MCF 10A (cell line): Measurements from ENCODE around the gene PUS10. TPM values are rescaled to one million over a fixed set of nuclear protein-coding genes. Genes with fewer than 3 reads are reported as not detected.

ENCODE experiments used
- BruUV-seq: library from RNA; stranded (reverse); fragments of 400-500 nt; replicated peaks from 2 replicates; lab custom pipeline; 2021; lab: Mats Ljungman, UMichigan
- CTCF ChIA-PET: fragments of 300-600 bp; sonication (Branson Sonifier 250); formaldehyde crosslinking; extraction: SDS; loops from one replicate; lab custom pipeline; 2021; ENCODE audit warnings: antibody characterized with exemption, inconsistent platforms; lab: Yijun Ruan, JAX
- POLR2A ChIA-PET: fragments of 300-600, 350-650 bp; sonication (Branson Sonifier 250); formaldehyde crosslinking; extraction: SDS; loops from one replicate; lab custom pipeline; 2020; ENCODE audit warnings: antibody characterized with exemption, inconsistent platforms; lab: Yijun Ruan, JAX
- DNase-seq: peaks from one replicate; pipeline ENCODE4 v3.0.0-alpha.2; 2018; ENCODE audit not compliant: unreplicated experiment
- H3K27ac Mint-ChIP-seq: one replicate; pipeline ENCODE4 v1.8.0; 2022; ENCODE audit warnings: mild to moderate bottlenecking, low read depth, mixed read lengths; ENCODE audit not compliant: unreplicated experiment
- H3K27me3 Mint-ChIP-seq: one replicate; pipeline ENCODE4 v1.8.0; 2022; ENCODE audit warnings: mixed read lengths; ENCODE audit not compliant: insufficient read depth, unreplicated experiment
- H3K36me3 Mint-ChIP-seq: one replicate; pipeline ENCODE4 v1.8.0; 2022; ENCODE audit warnings: mild to moderate bottlenecking, moderate library complexity, mixed read lengths; ENCODE audit not compliant: insufficient read depth, unreplicated experiment
- H3K4me1 Mint-ChIP-seq: one replicate; pipeline ENCODE4 v1.8.0; 2022; ENCODE audit warnings: mixed read lengths; ENCODE audit not compliant: insufficient read depth, unreplicated experiment
- H3K4me3 Mint-ChIP-seq: one replicate; pipeline ENCODE4 v1.8.0; 2022; ENCODE audit warnings: mild to moderate bottlenecking, moderate library complexity, mixed read lengths; ENCODE audit not compliant: unreplicated experiment
- H3K9me3 Mint-ChIP-seq: one replicate; pipeline ENCODE4 v1.8.0; 2022; ENCODE audit warnings: mixed read lengths; ENCODE audit not compliant: unreplicated experiment
- CTCF ChIP-seq: fragments of 200-600 bp; IDR thresholded peaks from one replicate; pipeline ENCODE4 v1.8.0; 2022; ENCODE audit warnings: antibody characterized with exemption, mild to moderate bottlenecking; ENCODE audit not compliant: unreplicated experiment
- intact Hi-C: fragments of 100-400 bp; cut with micrococcal nuclease; formaldehyde crosslinking; loops from 2 replicates; pipeline ENCODE4 v1.14.1; 2022
- total RNA-seq: library from RNA; stranded (reverse); gene quantifications from 2 replicates; pipeline ENCODE4 v1.2.3, GENCODE V29; 2022

Gene PUS10
- total RNA-seq, 1 experiment from 2014 or later, result 5.0 TPM

- Mint-ChIP-seq H3K27me3 (no peaks in the 10 kb centered on the region), H3K27ac (peak overlapping the region; percentile 93), H3K36me3 (peaks cover 23% of the 10 kb centered on the region), H3K4me3 (no peak overlapping the region), H3K4me1 (peaks cover 21% of the 10 kb centered on the region), H3K9me3 (no peaks in the 10 kb centered on the region)
- ChIA-PET CTCF (interaction anchor here (0.6 to 1.4 kb wide), 3 partner anchors 10 to 1743 kb away, joined by 3 read pairs; no protein-coding TSS in a partner anchor), POLR2A (interaction anchor here (0.6 to 6.1 kb wide), 8 partner anchors 8 to 75 kb away, joined by 3 to 118 read pairs (median 30); partner anchors contain the start of genes PEX13, PUS10 and REL)
- TF ChIP-seq CTCF, result no peak
- DNase-seq, result peak; percentile 34
- intact Hi-C loops, result no loop called here
- BruUV-seq, result no TSS peak
Observed at GRCh38 chr2:60957224-60957623, 60.8 kb downstream of the PUS10 start.

GRCh38 chr2:60954139-60954538, 63.9 kb downstream of the PUS10 start:
- intact Hi-C loops, result no loop called here
- no peak for DNase-seq
- CTCF ChIA-PET, result interaction anchor here (1.1 kb wide), 1 partner anchor 14 kb away, joined by 3 read pairs; no protein-coding TSS in a partner anchor
- Mint-ChIP-seq H3K9me3 (no peaks in the 10 kb centered on the region), H3K27me3 (no peaks in the 10 kb centered on the region), H3K36me3 (peaks cover 17% of the 10 kb centered on the region), H3K27ac (no peak overlapping the region), H3K4me1 (peaks cover 29% of the 10 kb centered on the region), H3K4me3 (no peak overlapping the region)
- POLR2A ChIA-PET, result no interaction called here
- BruUV-seq, result no TSS peak
- no peak for TF ChIP-seq CTCF

- Mint-ChIP-seq H3K27ac (peak overlapping the region; percentile 89), H3K9me3 (no peaks in the 10 kb centered on the region), H3K36me3 (peaks cover 11% of the 10 kb centered on the region), H3K4me3 (no peak overlapping the region), H3K27me3 (no peaks in the 10 kb centered on the region), H3K4me1 (peaks cover 35% of the 10 kb centered on the region)
- ChIA-PET CTCF (no interaction called here), POLR2A (interaction anchor here (0.6 to 6.4 kb wide), 12 partner anchors 8 to 67 kb away, joined by 3 to 118 read pairs (median 4); partner anchors contain the start of genes PEX13, PUS10 and REL)
- intact Hi-C loops, result no loop called here
- BruUV-seq, result TSS peak; percentile 75
- no peak for TF ChIP-seq CTCF
- peak; percentile 80 for DNase-seq
Observed at GRCh38 chr2:60948926-60949579, 69.0 kb downstream of the PUS10 start.

GRCh38 chr2:60948161-60948560, 69.9 kb downstream of the PUS10 start:
- no peak for TF ChIP-seq CTCF
- Mint-ChIP-seq H3K4me1 (peaks cover 35% of the 10 kb centered on the region), H3K27ac (peak overlapping the region; percentile 89), H3K27me3 (no peaks in the 10 kb centered on the region), H3K4me3 (no peak overlapping the region), H3K36me3 (peaks cover 3% of the 10 kb centered on the region), H3K9me3 (no peaks in the 10 kb centered on the region)
- ChIA-PET POLR2A (interaction anchor here (0.8 to 6.4 kb wide), 7 partner anchors 11 to 68 kb away, joined by 3 to 118 read pairs (median 31); partner anchors contain the start of genes PEX13, PUS10 and REL), CTCF (no interaction called here)
- BruUV-seq, result no TSS peak
- intact Hi-C loops, result no loop called here
- no peak for DNase-seq
